ENCODE data around the gene ZSCAN25.
"Not testable (repeated sequence)": the region's sequence is repeated elsewhere in the genome, so short reads cannot be mapped to it uniquely, and the experiment has no call there.

Gene ZSCAN25

GRCh38 chr7:99625961-99626360 lies 9.2 kb downstream of the ZSCAN25 start:
- TF ChIP-seq, protein P1, sequence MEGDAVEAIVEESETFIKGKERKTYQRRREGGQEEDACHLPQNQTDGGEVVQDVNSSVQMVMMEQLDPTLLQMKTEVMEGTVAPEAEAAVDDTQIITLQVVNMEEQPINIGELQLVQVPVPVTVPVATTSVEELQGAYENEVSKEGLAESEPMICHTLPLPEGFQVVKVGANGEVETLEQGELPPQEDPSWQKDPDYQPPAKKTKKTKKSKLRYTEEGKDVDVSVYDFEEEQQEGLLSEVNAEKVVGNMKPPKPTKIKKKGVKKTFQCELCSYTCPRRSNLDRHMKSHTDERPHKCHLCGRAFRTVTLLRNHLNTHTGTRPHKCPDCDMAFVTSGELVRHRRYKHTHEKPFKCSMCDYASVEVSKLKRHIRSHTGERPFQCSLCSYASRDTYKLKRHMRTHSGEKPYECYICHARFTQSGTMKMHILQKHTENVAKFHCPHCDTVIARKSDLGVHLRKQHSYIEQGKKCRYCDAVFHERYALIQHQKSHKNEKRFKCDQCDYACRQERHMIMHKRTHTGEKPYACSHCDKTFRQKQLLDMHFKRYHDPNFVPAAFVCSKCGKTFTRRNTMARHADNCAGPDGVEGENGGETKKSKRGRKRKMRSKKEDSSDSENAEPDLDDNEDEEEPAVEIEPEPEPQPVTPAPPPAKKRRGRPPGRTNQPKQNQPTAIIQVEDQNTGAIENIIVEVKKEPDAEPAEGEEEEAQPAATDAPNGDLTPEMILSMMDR (conservative IDR thresholded peaks at IDR 0.05): no peak
- no peak overlapping the region for H3K27ac ChIP-seq

- H3K27ac ChIP-seq: no peak overlapping the region
- TF ChIP-seq, protein P1 (conservative IDR thresholded peaks at IDR 0.05): no peak
Observed at GRCh38 chr7:99626661-99627060, 9.9 kb downstream of the ZSCAN25 start.

GRCh38 chr7:99627513-99627912 lies 10.8 kb downstream of the ZSCAN25 start:
- TF ChIP-seq, protein P1 (conservative IDR thresholded peaks at IDR 0.05): no peak
- H3K27ac ChIP-seq: no peak overlapping the region

- no peak overlapping the region for H3K27ac ChIP-seq
- TF ChIP-seq, protein P1 (conservative IDR thresholded peaks at IDR 0.05): no peak
Observed at GRCh38 chr7:99628471-99629465, 12.0 kb downstream of the ZSCAN25 start.

DNA sequence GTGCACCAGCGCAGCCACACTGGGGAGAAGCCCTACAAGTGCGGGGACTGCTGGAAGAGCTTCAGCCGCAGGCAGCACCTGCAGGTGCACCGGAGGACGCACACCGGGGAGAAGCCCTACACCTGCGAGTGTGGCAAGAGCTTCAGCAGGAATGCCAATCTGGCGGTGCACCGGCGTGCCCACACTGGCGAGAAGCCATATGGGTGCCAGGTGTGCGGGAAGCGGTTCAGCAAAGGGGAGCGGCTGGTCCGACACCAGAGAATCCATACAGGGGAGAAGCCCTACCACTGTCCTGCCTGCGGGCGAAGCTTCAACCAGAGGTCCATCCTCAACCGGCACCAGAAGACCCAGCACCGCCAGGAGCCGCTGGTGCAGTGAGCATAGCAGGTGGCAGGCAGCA lies 12.9 kb downstream of the ZSCAN25 start:
- TF ChIP-seq, protein P1 (conservative IDR thresholded peaks at IDR 0.05): no peak
- no peak overlapping the region for H3K27ac ChIP-seq

DNA sequence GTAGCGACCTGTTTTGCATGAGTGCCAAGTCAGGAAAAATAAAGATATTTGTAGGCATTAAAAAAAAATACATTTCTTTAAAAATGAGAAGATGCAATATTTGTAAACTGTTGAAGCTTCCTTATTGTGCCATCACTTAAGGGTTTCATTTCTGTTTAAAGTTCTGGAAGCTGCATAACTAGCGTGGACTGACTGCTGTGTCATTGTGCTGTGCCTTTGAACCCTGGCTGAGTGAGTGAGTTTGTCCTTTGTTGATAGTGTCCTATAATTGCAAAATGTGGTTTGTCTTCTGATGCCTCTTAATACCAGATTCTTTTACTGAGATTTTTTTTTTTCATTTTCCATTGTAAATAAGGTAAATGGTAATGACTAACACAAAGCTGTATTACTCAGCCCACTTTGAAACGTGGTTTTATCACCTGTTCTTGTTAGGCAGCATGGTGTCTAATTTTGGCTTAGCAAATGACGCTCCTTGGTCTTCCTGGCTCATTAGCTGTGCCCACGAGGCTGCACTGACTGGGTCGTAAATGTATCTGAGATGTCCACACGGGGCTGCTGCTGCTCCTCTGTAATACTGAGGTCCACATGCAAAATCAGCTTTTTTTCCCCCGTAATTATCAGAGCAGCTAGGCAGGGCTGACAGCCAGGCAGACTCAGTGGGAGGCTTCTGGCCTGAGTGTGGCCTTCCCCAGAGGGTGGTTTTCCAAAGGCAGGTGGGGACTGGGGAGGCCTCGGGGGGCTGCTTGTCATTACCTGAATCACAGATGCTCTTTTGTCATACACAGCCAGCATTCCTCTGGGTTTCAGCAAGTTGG lies 14.8 kb downstream of the ZSCAN25 start:
- TF ChIP-seq, protein P1 (conservative IDR thresholded peaks at IDR 0.05): peak; percentile 37; the same call in 1 of the 2 replicates
- no peak overlapping the region for H3K27ac ChIP-seq

DNA sequence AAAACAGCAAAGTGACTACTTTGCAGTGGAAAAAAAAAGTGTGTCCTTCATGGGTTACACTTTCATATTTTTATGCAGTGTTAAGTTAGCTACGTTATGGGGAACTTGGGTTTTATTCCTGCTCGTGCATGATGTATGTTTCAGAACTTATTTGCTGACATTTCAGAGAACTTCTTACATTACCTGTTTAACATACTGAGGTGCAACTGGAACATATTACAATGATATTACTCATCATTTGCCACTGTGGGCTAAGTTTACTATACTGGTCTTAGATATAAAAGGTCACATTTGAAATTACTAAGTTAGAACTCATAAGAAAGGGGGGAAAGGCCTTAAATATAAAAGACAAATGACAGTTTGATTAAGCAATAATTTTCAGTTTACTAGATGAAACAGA lies 20.7 kb downstream of the ZSCAN25 start:
- not testable (repeated sequence) for H3K27ac ChIP-seq
